Neural cell (in vitro differentiated cells): Measurements from ENCODE around the gene ADPRHL1. TPM values are rescaled to one million over a fixed set of nuclear protein-coding genes. Genes with fewer than 3 reads are reported as not detected.

Experiments
- H2AFZ ChIP-seq: fragments of 200-600, 300-800 bp; sonication (generic), shearing (Covaris generic); 2 replicates; pipeline ENCODE4 v1.6.0; 2014; ENCODE audit warnings: low read depth, mild to moderate bottlenecking, antibody characterized with exemption, low read length, moderate library complexity
- H3F3A ChIP-seq: fragments of 200-600 bp; shearing (Covaris generic); 2 replicates; pipeline ENCODE4 v1.6.1; 2016; ENCODE audit warnings: mild to moderate bottlenecking, moderate library complexity, mixed read lengths, antibody characterized with exemption, low read length; ENCODE audit not compliant: insufficient read depth, poor library complexity, severe bottlenecking
- H3K27ac ChIP-seq: fragments of 200-600, 300-800 bp; sonication (generic), shearing (Covaris generic); 2 replicates; pipeline ENCODE4 v1.5.1; 2014; ENCODE audit warnings: mild to moderate bottlenecking, low read length, moderate library complexity
- H3K27me3 ChIP-seq: fragments of 300-800, 200-600 bp; sonication (generic), shearing (Covaris generic); 2 replicates; pipeline ENCODE4 v1.6.0; 2014; ENCODE audit warnings: mild to moderate bottlenecking, low read depth, low read length, moderate library complexity; ENCODE audit not compliant: insufficient read depth
- H3K36me3 ChIP-seq: fragments of 300-800, 200-600 bp; sonication (generic), shearing (Covaris generic); 2 replicates; pipeline ENCODE4 v1.5.1; 2014; ENCODE audit warnings: mild to moderate bottlenecking, antibody characterized with exemption, low read length, moderate library complexity; ENCODE audit not compliant: insufficient read depth
- H3K4me2 ChIP-seq: fragments of 300-800, 200-600 bp; sonication (generic), shearing (Covaris generic); 2 replicates; pipeline ENCODE4 v1.6.0; 2014; ENCODE audit warnings: mild to moderate bottlenecking, low read length
- H3K4me3 ChIP-seq: fragments of 300-800, 200-600 bp; sonication (generic), shearing (Covaris generic); 2 replicates; pipeline ENCODE4 v1.5.1; 2014; ENCODE audit warnings: mild to moderate bottlenecking, low read length, moderate library complexity
- H3K79me2 ChIP-seq: fragments of 200-600 bp; shearing (Covaris generic); replicated peaks from 2 replicates; pipeline ENCODE4 v1.6.0; 2014; ENCODE audit warnings: mild to moderate bottlenecking, low read length, moderate library complexity; ENCODE audit not compliant: insufficient read depth
- H3K9ac ChIP-seq: fragments of 300-800, 200-600 bp; sonication (generic), shearing (Covaris generic); 2 replicates; pipeline ENCODE4 v1.6.1; 2016; ENCODE audit warnings: mild to moderate bottlenecking, low read length, mixed read lengths
- H3K9me2 ChIP-seq: fragments of 200-600 bp; shearing (Covaris generic); 2 replicates; pipeline ENCODE4 v1.6.1; 2016; ENCODE audit warnings: mild to moderate bottlenecking, low read length, mixed read lengths; ENCODE audit not compliant: insufficient read depth
- H3K9me3 ChIP-seq: fragments of 200-600, 300-800 bp; sonication (generic), shearing (Covaris generic); 2 replicates; pipeline ENCODE4 v1.6.1; 2016; ENCODE audit warnings: mild to moderate bottlenecking, mixed run types, low read length, moderate library complexity, mixed read lengths
- H4K20me1 ChIP-seq: fragments of 200-600 bp; shearing (Covaris generic); 2 replicates; pipeline ENCODE4 v1.6.1; 2016; ENCODE audit warnings: mild to moderate bottlenecking, mixed run types; ENCODE audit not compliant: insufficient read depth
- CTCF ChIP-seq: fragments of 450-650 bp; IDR thresholded peaks from 2 replicates; pipeline ENCODE4 v1.5.1; 2014; ENCODE audit warnings: antibody characterized with exemption, mild to moderate bottlenecking, moderate library complexity; ENCODE audit not compliant: poor library complexity, severe bottlenecking
- EP300 ChIP-seq: fragments of 450-650 bp; conservative IDR thresholded peaks from 2 replicates; pipeline ENCODE4 v1.6.1; 2014; ENCODE audit warnings: antibody characterized with exemption, mild to moderate bottlenecking, moderate library complexity; ENCODE audit not compliant: poor library complexity, severe bottlenecking
- EZH2 ChIP-seq: fragments of 200-600, 300-800 bp; shearing (Covaris generic), sonication (generic); IDR thresholded peaks from 2 replicates; pipeline ENCODE4 v1.6.1; 2014; ENCODE audit warnings: antibody characterized with exemption, low read length, borderline replicate concordance, mild to moderate bottlenecking; ENCODE audit not compliant: insufficient read depth, poor library complexity, severe bottlenecking
- MXI1 ChIP-seq: fragments of 450-650 bp; conservative IDR thresholded peaks from 2 replicates; pipeline ENCODE4 v1.6.1; 2014; ENCODE audit warnings: antibody characterized with exemption, mild to moderate bottlenecking; ENCODE audit not compliant: poor library complexity, severe bottlenecking
- POLR2AphosphoS5 ChIP-seq: IDR thresholded peaks from 2 replicates; pipeline ENCODE4 v1.6.1; 2012
- RAD21 ChIP-seq: fragments of 450-650 bp; conservative IDR thresholded peaks from 2 replicates; pipeline ENCODE4 v1.6.1; 2014; ENCODE audit warnings: antibody characterized with exemption, mild to moderate bottlenecking, moderate library complexity
- REST ChIP-seq: IDR thresholded peaks from 2 replicates; pipeline ENCODE4 v1.6.1; 2012; ENCODE audit warnings: borderline replicate concordance
- SMC3 ChIP-seq: fragments of 450-650 bp; conservative IDR thresholded peaks from 2 replicates; pipeline ENCODE4 v1.6.1; 2014; ENCODE audit warnings: antibody characterized with exemption, mild to moderate bottlenecking, moderate library complexity; ENCODE audit not compliant: poor library complexity
- TAF1 ChIP-seq: IDR thresholded peaks from 2 replicates; pipeline ENCODE4 v1.6.1; 2012; ENCODE audit warnings: low read depth
- polyA plus RNA-seq: library from polyadenylated mRNA; depleted of rRNA; stranded (reverse); fragments of >200 nt; gene quantifications from 2 replicates; pipeline ENCODE4 v1.2.3, GENCODE V29; 2014

ADPRHL1 gene
- polyA plus RNA-seq, 1 donor from 2014 or later, result 1.1 TPM

- no peaks in the 10 kb centered on the region for H4K20me1 ChIP-seq
- H3K9me2 ChIP-seq, result no peaks in the 10 kb centered on the region
- no peaks in the 10 kb centered on the region for H3F3A ChIP-seq
- H3K4me3 ChIP-seq, result no peak overlapping the region
- no peak overlapping the region for H3K9ac ChIP-seq
- H3K27me3 ChIP-seq, result no peaks in the 10 kb centered on the region
- no peak overlapping the region for H2AFZ ChIP-seq
- H3K27ac ChIP-seq, result no peak overlapping the region
- no peak overlapping the region for H3K4me2 ChIP-seq
- TF ChIP-seq EZH2 (no peak), REST (no peak), CTCF (no peak), EP300 (no peak), TAF1 (no peak), RAD21 (no peak), MXI1 (no peak), POLR2AphosphoS5 (no peak)
- peaks cover 8% of the 10 kb centered on the region for H3K36me3 ChIP-seq
- no peaks in the 10 kb centered on the region for H3K9me3 ChIP-seq
- peaks cover 23% of the 10 kb centered on the region for H3K79me2 ChIP-seq
Measured at GRCh38 chr13:113477724-113478123, 24.4 kb upstream of the ADPRHL1 start.

GRCh38 chr13:113476811-113477210 lies 23.5 kb upstream of the ADPRHL1 start:
- H3K9me2 ChIP-seq, result no peaks in the 10 kb centered on the region
- H3K27ac ChIP-seq, result no peak overlapping the region
- no peaks in the 10 kb centered on the region for H3K27me3 ChIP-seq
- H2AFZ ChIP-seq, result no peak overlapping the region
- no peak overlapping the region for H3K9ac ChIP-seq
- no peaks in the 10 kb centered on the region for H4K20me1 ChIP-seq
- H3F3A ChIP-seq, result no peaks in the 10 kb centered on the region
- no peak overlapping the region for H3K4me2 ChIP-seq
- peaks cover 8% of the 10 kb centered on the region for H3K36me3 ChIP-seq
- no peaks in the 10 kb centered on the region for H3K9me3 ChIP-seq
- H3K4me3 ChIP-seq, result no peak overlapping the region
- TF ChIP-seq SMC3 (no peak), POLR2AphosphoS5 (no peak), REST (no peak), CTCF (no peak), TAF1 (no peak), EZH2 (no peak), MXI1 (no peak), EP300 (no peak)
- H3K79me2 ChIP-seq, result peaks cover 16% of the 10 kb centered on the region
